Psoas muscle (tissue), 8 donors: Measurements from ENCODE around the gene EEF2K. TPM values are rescaled to one million over a fixed set of nuclear protein-coding genes. Genes with fewer than 3 reads are reported as not detected.

Experiments
- ATAC-seq, 4 donors: fragments of 200-7000 bp; cut with Tn5 transposase; one replicate each; pipeline ENCODE4 v1.9.1; 2020; ENCODE audit warnings: moderate library complexity in 3 of 4, mild to moderate bottlenecking in 2 of 4
- DNase-seq, 2 donors: peaks; one replicate each; pipeline ENCODE4 v3.0.0-alpha.2; 2020
- H3K27ac ChIP-seq: fragments of 200-600 bp; one replicate; pipeline ENCODE4 v1.8.0; 2022
- H3K27me3 ChIP-seq, 3 donors: fragments of 200-600 bp in 1 of 3; one replicate each; pipeline versions ENCODE4 v1.6.1 to v1.8.0; 2013 to 2022; ENCODE audit warnings: low read length in 2 of 3, mild to moderate bottlenecking in 2 of 3, moderate library complexity in 1 of 3; ENCODE audit not compliant: insufficient read depth in 3 of 3
- H3K36me3 ChIP-seq, 2 donors: fragments of 200-600 bp in 1 of 2; one replicate each; pipeline versions ENCODE4 v1.6.1 to v1.8.0; 2013 to 2022; ENCODE audit warnings: low read depth in 1 of 2, mild to moderate bottlenecking in 1 of 2, moderate library complexity in 1 of 2; ENCODE audit not compliant: insufficient read depth in 1 of 2
- H3K4me1 ChIP-seq: fragments of 200-600 bp; one replicate; pipeline ENCODE4 v1.8.0; 2022
- H3K4me3 ChIP-seq: fragments of 200-600 bp; one replicate; pipeline ENCODE4 v1.8.0; 2022; ENCODE audit warnings: mild to moderate bottlenecking
- H3K9me3 ChIP-seq: fragments of 200-600 bp; one replicate; pipeline ENCODE4 v1.8.0; 2022
- CTCF ChIP-seq: fragments of 200-600 bp; IDR thresholded peaks from one replicate; pipeline ENCODE4 v1.8.0; 2022; ENCODE audit warnings: antibody characterized with exemption
- WGBS, 3 donors: extraction: QIAGEN DNeasy Blood & Tissue Kit; methylation state at CpG; one replicate each; pipeline versions ENCODE4 v1.1.6 to v1.1.7; 2013; 5-methylcytosine and 5-hydroxymethylcytosine counted together
- intact Hi-C, 2 donors: fragments of 100-400 bp; cut with DNase I; formaldehyde crosslinking; loops; one replicate each; pipeline versions ENCODE4 v1.11.0 to v1.14.2; 2022
- polyA plus RNA-seq, 3 donors: library from polyadenylated mRNA; stranded (reverse); fragments of 200-250 nt; gene quantifications; one replicate each; pipeline ENCODE4 v1.2.3, GENCODE V29; 2013
- total RNA-seq, 4 donors: library from RNA; stranded (reverse); fragmentation: NEBNext Ultra II Directional in 2 of 4; extraction: Animal tissue kit (Norgen Biotek cat#: 25700) in 2 of 4; gene quantifications; one replicate each; pipeline versions ENCODE4 v1.2.1 to v1.2.4, GENCODE V29; 2021 to 2023
- donor health status: healthy with polysubstance abuse.
- donor health status: DM: no; HTN: no; CAD: no; lungs with moderate emphysema.
- donor health status: Bipolar disorder and iron deficiency.
- donor health status: healthy.
- donor health status: DM: yes; HTN: yes; CAD: no.
- donor health status: DM: no; HTN: no; CAD: no.
- donor health status: DM: no; HTN: no; CAD: no.
- donor health status: DM: yes; HTN: yes; CAD: no.

Gene EEF2K
- total and polyA plus RNA-seq, 7 donors: 13.0 to 47.0 (median 29.4) TPM

DNA sequence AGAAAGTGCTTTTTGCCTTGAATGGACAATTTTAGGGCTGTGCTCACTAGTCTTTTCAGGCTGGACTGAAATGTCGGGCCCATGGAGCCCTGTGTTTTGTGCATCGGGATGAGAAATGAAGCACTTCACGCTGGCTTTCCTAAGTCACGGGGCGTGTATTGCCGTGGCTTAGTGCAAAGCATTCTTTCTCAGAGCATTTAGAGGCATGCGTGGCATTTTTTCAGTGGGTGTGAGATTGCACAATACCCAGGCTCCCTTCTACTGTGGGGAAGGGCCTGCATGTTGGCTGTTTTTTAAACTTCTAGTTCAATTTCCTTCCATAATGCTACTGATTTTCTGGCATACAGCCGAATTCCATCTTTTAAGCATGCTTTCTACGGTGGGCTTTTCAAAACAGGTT is 78.6 kb downstream of the EEF2K start:
- 59 to 73% (median 64%) methylated on average over 9 of the region's 9 CpGs for WGBS, 3 donors
- peaks cover 5 to 74% of the 10 kb centered on the region in 2 donors for H3K36me3 ChIP-seq
- ATAC-seq (no peak), DNase-seq (peak in 1 of 2 donors; percentile 18)
- H3K4me1 ChIP-seq: no peaks in the 10 kb centered on the region
- intact Hi-C loops: loop anchor here in 1 of 2 donors (5.0 kb wide), 1 partner anchor 32 kb away; no protein-coding TSS in a partner anchor
- H3K27me3 ChIP-seq: no peaks in the 10 kb centered on the region
- H3K27ac ChIP-seq: no peak overlapping the region
- no peak overlapping the region for H3K4me3 ChIP-seq
- no peak for TF ChIP-seq CTCF
- no peaks in the 10 kb centered on the region for H3K9me3 ChIP-seq

DNA sequence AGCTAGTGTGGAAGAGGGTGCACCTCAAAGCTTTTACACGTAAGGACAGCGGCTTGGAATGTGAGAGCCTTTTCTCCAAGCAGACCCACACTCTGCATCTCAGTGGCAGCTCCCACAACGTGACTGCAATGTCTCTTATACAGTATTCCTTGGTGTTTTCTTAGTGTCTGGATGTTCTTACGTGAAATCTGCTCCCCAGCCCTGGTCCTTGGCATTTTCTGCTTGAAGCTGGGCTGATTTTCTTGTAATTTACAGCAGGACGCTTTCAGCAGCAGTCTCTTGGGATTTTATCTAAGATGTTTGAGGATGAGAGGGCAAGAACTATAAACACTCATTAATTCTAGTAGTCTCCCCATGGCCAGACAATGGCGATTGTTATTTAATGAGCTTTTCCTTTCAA is 79.0 kb downstream of the EEF2K start:
- no peak for ATAC-seq
- Histone ChIP-seq H3K4me1 (no peaks in the 10 kb centered on the region), H3K4me3 (no peak overlapping the region), H3K27ac (no peak overlapping the region), H3K27me3 (no peaks in the 10 kb centered on the region), H3K36me3 (peaks cover 5 to 69% of the 10 kb centered on the region in 2 donors), H3K9me3 (no peaks in the 10 kb centered on the region)
- peak in 1 of 2 donors; percentile 9 for DNase-seq
- intact Hi-C loops: loop anchor here in 1 of 2 donors (5.0 kb wide), 1 partner anchor 33 kb away; no protein-coding TSS in a partner anchor
- no peak for TF ChIP-seq CTCF
- 78 to 81% (median 80%) methylated on average over 6 of the region's 6 CpGs for WGBS, 3 donors

GRCh38 chr16:22291020-22291419 is 84.9 kb downstream of the EEF2K start:
- Histone ChIP-seq H3K27ac (no peak overlapping the region), H3K4me1 (no peaks in the 10 kb centered on the region), H3K4me3 (no peak overlapping the region), H3K36me3 (peaks cover 0 to 10% of the 10 kb centered on the region in 2 donors), H3K9me3 (no peaks in the 10 kb centered on the region), H3K27me3 (no peaks in the 10 kb centered on the region)
- TF ChIP-seq CTCF: no peak
- intact Hi-C loops: no loop called here
- 70 to 89% (median 79%) methylated on average over 5 of the region's 5 CpGs for WGBS, 3 donors
- DNase-seq (no peak), ATAC-seq (no peak)

DNA sequence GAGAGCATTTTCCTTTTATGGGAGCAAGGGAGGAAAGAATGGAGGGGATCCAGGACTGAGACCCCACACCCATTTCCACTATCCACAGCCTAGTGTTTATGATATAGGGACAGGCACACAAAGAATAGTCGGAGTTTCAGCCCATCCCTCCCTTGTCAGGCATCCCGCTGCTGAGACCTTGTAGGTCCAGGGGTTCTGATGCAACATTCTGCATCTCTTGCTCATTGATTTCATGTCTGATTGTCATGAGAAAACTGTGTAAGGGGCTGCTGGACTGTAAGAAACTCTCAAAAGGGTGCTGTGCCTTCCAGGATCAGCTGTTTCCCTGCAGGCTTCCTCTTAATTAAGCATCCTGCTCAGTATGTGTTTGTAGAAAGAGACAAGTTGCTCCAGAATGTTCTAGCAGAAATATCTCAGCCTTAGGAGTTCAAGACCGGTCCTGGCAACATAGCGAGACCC is 85.8 kb downstream of the EEF2K start:
- ATAC-seq (no peak), DNase-seq (no peak)
- H3K27me3 ChIP-seq: no peaks in the 10 kb centered on the region
- TF ChIP-seq CTCF: no peak
- H3K4me1 ChIP-seq: no peaks in the 10 kb centered on the region
- H3K27ac ChIP-seq: no peak overlapping the region
- 77 to 82% (median 78%) methylated on average over 4 of the region's 4 CpGs for WGBS, 3 donors
- H3K36me3 ChIP-seq: peaks cover 0 to 1% of the 10 kb centered on the region in 2 donors
- no peaks in the 10 kb centered on the region for H3K9me3 ChIP-seq
- intact Hi-C loops: no loop called here
- no peak overlapping the region for H3K4me3 ChIP-seq

DNA sequence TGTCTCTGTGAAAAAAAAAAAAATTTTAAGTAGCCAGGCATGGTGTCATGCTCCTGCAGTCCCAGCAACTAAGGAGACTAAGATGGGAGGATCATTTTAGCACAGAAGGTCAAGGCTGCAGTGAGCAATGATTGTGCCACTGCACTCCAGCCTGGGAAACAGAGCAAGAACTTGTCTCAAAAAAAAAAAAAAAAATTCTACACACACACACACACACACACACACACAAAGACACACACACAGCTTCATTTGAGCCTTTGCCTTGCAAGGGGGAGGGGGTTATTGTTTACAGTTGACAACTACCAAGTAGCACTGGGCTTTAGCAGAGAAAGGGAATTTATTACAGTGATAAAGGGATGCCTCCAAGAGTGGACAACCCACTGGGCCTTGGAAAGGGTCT is 86.2 kb downstream of the EEF2K start:
- no peaks in the 10 kb centered on the region for H3K4me1 ChIP-seq
- no peaks in the 10 kb centered on the region for H3K9me3 ChIP-seq
- DNase-seq: no peak
- H3K27me3 ChIP-seq: no peaks in the 10 kb centered on the region
- intact Hi-C loops: no loop called here
- no peak for ATAC-seq
- H3K4me3 ChIP-seq: no peak overlapping the region
- no peak overlapping the region for H3K27ac ChIP-seq
- TF ChIP-seq CTCF: no peak
- H3K36me3 ChIP-seq: no peaks in the 10 kb centered on the region
